ENCODE measurements around the gene SDK1. TPM values are rescaled to one million over a fixed set of nuclear protein-coding genes. Genes with fewer than 3 reads are reported as not detected.

Gene SDK1
- total and polyA plus RNA-seq, 2 experiments from 2014 or later = 2.1 to 10.0 TPM

GRCh38 chr7:3977391-3977790, 676.3 kb downstream of the SDK1 start:
- H4K20me1 ChIP-seq (replicated peaks; ENCODE audit: insufficient read depth) = no peaks in the 10 kb centered on the region
- no peaks in the 10 kb centered on the region for H3F3A ChIP-seq (replicated peaks; ENCODE audit: low read depth)
- no peak overlapping the region for H3K4me3 ChIP-seq
- Mint-ChIP-seq H3K27me3 (ENCODE audit: insufficient read depth, low read depth, poor library complexity) (no peaks in the 10 kb centered on the region), H3K27ac (no peak overlapping the region), H3K36me3 (ENCODE audit: low read depth) (peaks cover 22% of the 10 kb centered on the region), H3K4me1 (peaks cover 12% of the 10 kb centered on the region), H3K4me3 (no peak overlapping the region), H3K9me3 (peaks cover 17% of the 10 kb centered on the region)
- no peaks in the 10 kb centered on the region for H3K79me2 ChIP-seq (replicated peaks; ENCODE audit: insufficient read depth)
- H3K9me2 ChIP-seq (ENCODE audit: insufficient read depth) = no peaks in the 10 kb centered on the region
- no peaks in the 10 kb centered on the region for H3K27me3 ChIP-seq (ENCODE audit: insufficient read depth)
- no peaks in the 10 kb centered on the region for H3K36me3 ChIP-seq (ENCODE audit: insufficient read depth)
- peaks cover 4% of the 10 kb centered on the region; the same call in 1 of the 2 replicates for H3K4me1 ChIP-seq (ENCODE audit: insufficient read depth)
- no peak overlapping the region for H2AFZ ChIP-seq
- no peak for DNase-seq (ENCODE audit: low spot score)
- no peak for ATAC-seq
- no peak for TF ChIP-seq ZNF114 (CRISPR knock-in tag; IDR thresholded peaks at IDR 0.05)
- TF ChIP-seq, protein P1, sequence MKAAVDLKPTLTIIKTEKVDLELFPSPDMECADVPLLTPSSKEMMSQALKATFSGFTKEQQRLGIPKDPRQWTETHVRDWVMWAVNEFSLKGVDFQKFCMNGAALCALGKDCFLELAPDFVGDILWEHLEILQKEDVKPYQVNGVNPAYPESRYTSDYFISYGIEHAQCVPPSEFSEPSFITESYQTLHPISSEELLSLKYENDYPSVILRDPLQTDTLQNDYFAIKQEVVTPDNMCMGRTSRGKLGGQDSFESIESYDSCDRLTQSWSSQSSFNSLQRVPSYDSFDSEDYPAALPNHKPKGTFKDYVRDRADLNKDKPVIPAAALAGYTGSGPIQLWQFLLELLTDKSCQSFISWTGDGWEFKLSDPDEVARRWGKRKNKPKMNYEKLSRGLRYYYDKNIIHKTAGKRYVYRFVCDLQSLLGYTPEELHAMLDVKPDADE (IDR thresholded peaks at IDR 0.05) = no peak
- no peak overlapping the region for H3K27ac ChIP-seq (ENCODE audit: low read depth)
- no peak overlapping the region for H3K4me2 ChIP-seq

DNA sequence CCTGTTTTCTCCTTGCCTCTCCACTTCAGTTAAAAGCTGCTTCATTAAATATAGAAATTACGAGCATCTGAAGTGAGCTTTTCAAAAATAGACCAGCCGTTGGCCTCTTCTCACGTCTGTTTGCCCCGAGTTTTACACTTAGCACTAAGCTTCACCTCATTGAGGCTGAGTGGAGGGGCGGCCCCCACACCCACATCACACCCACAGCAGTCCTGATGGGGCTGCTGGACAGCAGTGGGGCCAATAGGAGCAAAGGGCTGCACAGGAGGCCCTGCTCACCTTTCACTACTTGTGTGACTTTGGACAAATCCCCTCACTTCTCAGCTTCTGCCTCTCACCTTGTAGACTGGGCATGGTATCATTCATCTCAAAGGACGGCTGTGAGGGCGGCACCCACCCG, 677.8 kb downstream of the SDK1 start:
- no peaks in the 10 kb centered on the region for H3F3A ChIP-seq (replicated peaks; ENCODE audit: low read depth)
- peaks cover 11% of the 10 kb centered on the region for H3K4me1 Mint-ChIP-seq
- H3K36me3 Mint-ChIP-seq (ENCODE audit: low read depth) = peaks cover 22% of the 10 kb centered on the region
- no peak overlapping the region for H3K27ac Mint-ChIP-seq
- H3K9me3 Mint-ChIP-seq = peaks cover 17% of the 10 kb centered on the region
- ATAC-seq = no peak
- no peak for DNase-seq (ENCODE audit: low spot score)
- peaks cover 4% of the 10 kb centered on the region; the same call in 1 of the 2 replicates for H3K4me1 ChIP-seq (ENCODE audit: insufficient read depth)
- H3K36me3 ChIP-seq (ENCODE audit: insufficient read depth) = no peaks in the 10 kb centered on the region
- H3K27me3 Mint-ChIP-seq (ENCODE audit: insufficient read depth, low read depth, poor library complexity) = peaks cover 2% of the 10 kb centered on the region
- no peak overlapping the region for H3K27ac ChIP-seq (ENCODE audit: low read depth)
- H3K4me3 Mint-ChIP-seq = no peak overlapping the region
- no peaks in the 10 kb centered on the region for H3K79me2 ChIP-seq (replicated peaks; ENCODE audit: insufficient read depth)
- H3K4me2 ChIP-seq = no peak overlapping the region
- H2AFZ ChIP-seq = no peak overlapping the region
- no peak overlapping the region for H3K4me3 ChIP-seq
- TF ChIP-seq, protein P1 (IDR thresholded peaks at IDR 0.05) = no peak
- TF ChIP-seq JUNB (IDR thresholded peaks at IDR 0.05; ENCODE audit: unreplicated experiment) = no peak
- no peak for TF ChIP-seq REST (IDR thresholded peaks at IDR 0.05; ENCODE audit: unreplicated experiment)
- TF ChIP-seq CTCF (conservative IDR thresholded peaks at IDR 0.05; ENCODE audit: low read depth in 2 of 2) = no peak
- TF ChIP-seq, protein P2, sequence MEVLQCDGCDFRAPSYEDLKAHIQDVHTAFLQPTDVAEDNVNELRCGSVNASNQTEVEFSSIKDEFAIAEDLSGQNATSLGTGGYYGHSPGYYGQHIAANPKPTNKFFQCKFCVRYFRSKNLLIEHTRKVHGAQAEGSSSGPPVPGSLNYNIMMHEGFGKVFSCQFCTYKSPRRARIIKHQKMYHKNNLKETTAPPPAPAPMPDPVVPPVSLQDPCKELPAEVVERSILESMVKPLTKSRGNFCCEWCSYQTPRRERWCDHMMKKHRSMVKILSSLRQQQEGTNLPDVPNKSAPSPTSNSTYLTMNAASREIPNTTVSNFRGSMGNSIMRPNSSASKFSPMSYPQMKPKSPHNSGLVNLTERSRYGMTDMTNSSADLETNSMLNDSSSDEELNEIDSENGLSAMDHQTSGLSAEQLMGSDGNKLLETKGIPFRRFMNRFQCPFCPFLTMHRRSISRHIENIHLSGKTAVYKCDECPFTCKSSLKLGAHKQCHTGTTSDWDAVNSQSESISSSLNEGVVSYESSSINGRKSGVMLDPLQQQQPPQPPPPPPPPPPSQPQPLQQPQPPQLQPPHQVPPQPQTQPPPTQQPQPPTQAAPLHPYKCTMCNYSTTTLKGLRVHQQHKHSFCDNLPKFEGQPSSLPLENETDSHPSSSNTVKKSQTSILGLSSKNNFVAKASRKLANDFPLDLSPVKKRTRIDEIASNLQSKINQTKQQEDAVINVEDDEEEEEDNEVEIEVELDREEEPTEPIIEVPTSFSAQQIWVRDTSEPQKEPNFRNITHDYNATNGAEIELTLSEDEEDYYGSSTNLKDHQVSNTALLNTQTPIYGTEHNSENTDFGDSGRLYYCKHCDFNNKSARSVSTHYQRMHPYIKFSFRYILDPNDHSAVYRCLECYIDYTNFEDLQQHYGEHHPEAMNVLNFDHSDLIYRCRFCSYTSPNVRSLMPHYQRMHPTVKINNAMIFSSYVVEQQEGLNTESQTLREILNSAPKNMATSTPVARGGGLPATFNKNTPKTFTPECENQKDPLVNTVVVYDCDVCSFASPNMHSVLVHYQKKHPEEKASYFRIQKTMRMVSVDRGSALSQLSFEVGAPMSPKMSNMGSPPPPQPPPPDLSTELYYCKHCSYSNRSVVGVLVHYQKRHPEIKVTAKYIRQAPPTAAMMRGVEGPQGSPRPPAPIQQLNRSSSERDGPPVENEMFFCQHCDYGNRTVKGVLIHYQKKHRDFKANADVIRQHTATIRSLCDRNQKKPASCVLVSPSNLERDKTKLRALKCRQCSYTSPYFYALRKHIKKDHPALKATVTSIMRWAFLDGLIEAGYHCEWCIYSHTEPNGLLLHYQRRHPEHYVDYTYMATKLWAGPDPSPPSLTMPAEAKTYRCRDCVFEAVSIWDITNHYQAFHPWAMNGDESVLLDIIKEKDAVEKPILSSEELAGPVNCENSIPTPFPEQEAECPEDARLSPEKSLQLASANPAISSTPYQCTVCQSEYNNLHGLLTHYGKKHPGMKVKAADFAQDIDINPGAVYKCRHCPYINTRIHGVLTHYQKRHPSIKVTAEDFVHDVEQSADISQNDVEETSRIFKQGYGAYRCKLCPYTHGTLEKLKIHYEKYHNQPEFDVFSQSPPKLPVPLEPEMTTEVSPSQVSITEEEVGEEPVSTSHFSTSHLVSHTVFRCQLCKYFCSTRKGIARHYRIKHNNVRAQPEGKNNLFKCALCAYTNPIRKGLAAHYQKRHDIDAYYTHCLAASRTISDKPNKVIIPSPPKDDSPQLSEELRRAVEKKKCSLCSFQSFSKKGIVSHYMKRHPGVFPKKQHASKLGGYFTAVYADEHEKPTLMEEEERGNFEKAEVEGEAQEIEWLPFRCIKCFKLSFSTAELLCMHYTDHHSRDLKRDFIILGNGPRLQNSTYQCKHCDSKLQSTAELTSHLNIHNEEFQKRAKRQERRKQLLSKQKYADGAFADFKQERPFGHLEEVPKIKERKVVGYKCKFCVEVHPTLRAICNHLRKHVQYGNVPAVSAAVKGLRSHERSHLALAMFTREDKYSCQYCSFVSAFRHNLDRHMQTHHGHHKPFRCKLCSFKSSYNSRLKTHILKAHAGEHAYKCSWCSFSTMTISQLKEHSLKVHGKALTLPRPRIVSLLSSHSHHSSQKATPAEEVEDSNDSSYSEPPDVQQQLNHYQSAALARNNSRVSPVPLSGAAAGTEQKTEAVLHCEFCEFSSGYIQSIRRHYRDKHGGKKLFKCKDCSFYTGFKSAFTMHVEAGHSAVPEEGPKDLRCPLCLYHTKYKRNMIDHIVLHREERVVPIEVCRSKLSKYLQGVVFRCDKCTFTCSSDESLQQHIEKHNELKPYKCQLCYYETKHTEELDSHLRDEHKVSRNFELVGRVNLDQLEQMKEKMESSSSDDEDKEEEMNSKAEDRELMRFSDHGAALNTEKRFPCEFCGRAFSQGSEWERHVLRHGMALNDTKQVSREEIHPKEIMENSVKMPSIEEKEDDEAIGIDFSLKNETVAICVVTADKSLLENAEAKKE (CRISPR knock-in tag; IDR thresholded peaks at IDR 0.05) = no peak
- H3K27me3 ChIP-seq (ENCODE audit: insufficient read depth) = no peaks in the 10 kb centered on the region
- H3K9me2 ChIP-seq (ENCODE audit: insufficient read depth) = no peaks in the 10 kb centered on the region
- H4K20me1 ChIP-seq (replicated peaks; ENCODE audit: insufficient read depth) = no peaks in the 10 kb centered on the region

All from GM23338 (cell line).